ENCODE measurements around the gene CFAP210. TPM values are rescaled to one million over a fixed set of nuclear protein-coding genes. Genes with fewer than 3 reads are reported as not detected.
"Not testable (repeated sequence)": the region's sequence is repeated elsewhere in the genome, so short reads cannot be mapped to it uniquely, and the experiment has no call there.

CFAP210 gene
- total RNA-seq, 1 donor from 2014 or later, result 1.2 TPM

DNA sequence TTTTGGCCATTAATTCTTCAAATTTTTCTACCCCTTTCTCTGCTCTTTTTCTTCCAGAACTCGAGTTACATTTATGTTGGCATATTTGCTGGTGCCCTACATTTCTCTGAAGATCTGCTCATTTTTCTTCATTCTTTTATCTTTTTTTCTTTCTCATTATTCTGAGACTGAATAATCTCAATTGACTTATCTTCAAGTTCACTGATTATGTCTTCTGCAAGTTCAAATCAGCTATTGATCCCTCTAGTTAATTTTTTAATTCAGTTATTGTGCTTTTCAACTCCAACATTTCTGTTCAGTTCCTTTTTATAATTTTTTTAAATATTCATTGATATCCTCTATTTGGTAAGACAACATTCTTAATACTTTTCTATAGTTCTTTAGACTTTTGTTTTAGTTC, 3.2 kb downstream of the CFAP210 start:
- no peak for TF ChIP-seq EZH2phosphoT487 (IDR thresholded peaks at IDR 0.05)
- TF ChIP-seq, protein P1, sequence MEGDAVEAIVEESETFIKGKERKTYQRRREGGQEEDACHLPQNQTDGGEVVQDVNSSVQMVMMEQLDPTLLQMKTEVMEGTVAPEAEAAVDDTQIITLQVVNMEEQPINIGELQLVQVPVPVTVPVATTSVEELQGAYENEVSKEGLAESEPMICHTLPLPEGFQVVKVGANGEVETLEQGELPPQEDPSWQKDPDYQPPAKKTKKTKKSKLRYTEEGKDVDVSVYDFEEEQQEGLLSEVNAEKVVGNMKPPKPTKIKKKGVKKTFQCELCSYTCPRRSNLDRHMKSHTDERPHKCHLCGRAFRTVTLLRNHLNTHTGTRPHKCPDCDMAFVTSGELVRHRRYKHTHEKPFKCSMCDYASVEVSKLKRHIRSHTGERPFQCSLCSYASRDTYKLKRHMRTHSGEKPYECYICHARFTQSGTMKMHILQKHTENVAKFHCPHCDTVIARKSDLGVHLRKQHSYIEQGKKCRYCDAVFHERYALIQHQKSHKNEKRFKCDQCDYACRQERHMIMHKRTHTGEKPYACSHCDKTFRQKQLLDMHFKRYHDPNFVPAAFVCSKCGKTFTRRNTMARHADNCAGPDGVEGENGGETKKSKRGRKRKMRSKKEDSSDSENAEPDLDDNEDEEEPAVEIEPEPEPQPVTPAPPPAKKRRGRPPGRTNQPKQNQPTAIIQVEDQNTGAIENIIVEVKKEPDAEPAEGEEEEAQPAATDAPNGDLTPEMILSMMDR (IDR thresholded peaks at IDR 0.05), result no peak
- no peak for TF ChIP-seq EZH2 (IDR thresholded peaks at IDR 0.05)
- H3K9ac ChIP-seq, result no peak overlapping the region
- H3K36me3 ChIP-seq, result no peaks in the 10 kb centered on the region
- Mint-ChIP-seq H3K27me3 (ENCODE audit: insufficient read depth, low read depth) (peaks cover 5% of the 10 kb centered on the region), H3K36me3 (peaks cover 25% of the 10 kb centered on the region), H3K9me3 (peaks cover 24% of the 10 kb centered on the region), H3K4me3 (no peak overlapping the region), H3K4me1 (peaks cover 14% of the 10 kb centered on the region), H3K27ac (no peak overlapping the region)
- DNase-seq (ENCODE audit: low spot score), result no peak
- no peak overlapping the region for H3K27ac ChIP-seq
- no peaks in the 10 kb centered on the region for H4K20me1 ChIP-seq (ENCODE audit: low read depth)
- no peaks in the 10 kb centered on the region for H3K27me3 ChIP-seq
- no peak overlapping the region for H2AFZ ChIP-seq (replicated peaks)
- peaks cover 10% of the 10 kb centered on the region for H3F3A ChIP-seq (ENCODE audit: low read depth)
- H3K9me3 ChIP-seq (ENCODE audit: low read depth), result no peaks in the 10 kb centered on the region
- H3K79me2 ChIP-seq (ENCODE audit: low read depth), result peaks cover 16% of the 10 kb centered on the region
- no peak overlapping the region for H3K4me3 ChIP-seq
- no peak overlapping the region for H3K4me2 ChIP-seq
- H3K4me1 ChIP-seq, result peaks cover 10% of the 10 kb centered on the region

DNA sequence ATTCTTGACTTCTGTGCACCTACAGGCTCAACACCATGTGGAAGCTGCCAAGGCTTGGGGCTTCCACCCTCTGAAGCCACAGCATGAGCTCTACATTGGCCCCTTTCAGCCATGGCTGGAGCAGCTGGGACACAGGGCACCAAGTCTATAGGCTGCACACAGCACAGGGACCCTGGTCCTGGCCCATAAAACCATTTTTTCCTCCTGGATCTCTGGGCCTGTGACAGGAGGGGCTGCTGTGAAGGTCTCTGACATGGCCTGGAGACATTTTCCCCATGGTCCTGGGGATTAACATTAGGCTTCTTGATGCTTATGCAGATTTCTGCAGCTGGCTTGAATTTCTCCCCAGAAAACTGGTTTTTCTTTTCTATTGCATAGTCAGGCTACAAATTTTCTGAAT, 6.3 kb downstream of the CFAP210 start:
- H2AFZ ChIP-seq (replicated peaks); H3K4me3 ChIP-seq; H3F3A ChIP-seq (ENCODE audit: low read depth); H3K9ac ChIP-seq; H3K4me2 ChIP-seq; H3K79me2 ChIP-seq (ENCODE audit: low read depth); H4K20me1 ChIP-seq (ENCODE audit: low read depth); H3K9me3 ChIP-seq (ENCODE audit: low read depth); H3K27me3 ChIP-seq; H3K27ac ChIP-seq; H3K27me3 Mint-ChIP-seq (ENCODE audit: insufficient read depth, low read depth); H3K36me3 ChIP-seq; H3K4me3 Mint-ChIP-seq; H3K4me1 ChIP-seq; H3K4me1 Mint-ChIP-seq; H3K27ac Mint-ChIP-seq; DNase-seq (ENCODE audit: low spot score): not testable (repeated sequence)
- Mint-ChIP-seq H3K9me3 (peaks cover 24% of the 10 kb centered on the region), H3K36me3 (peaks cover 28% of the 10 kb centered on the region)

GRCh38 chr2:169686825-169687224, 7.4 kb downstream of the CFAP210 start:
- not testable (repeated sequence) for H4K20me1 ChIP-seq (ENCODE audit: low read depth); H3K4me3 ChIP-seq; H3K79me2 ChIP-seq (ENCODE audit: low read depth); H3K27me3 Mint-ChIP-seq (ENCODE audit: insufficient read depth, low read depth); H2AFZ ChIP-seq (replicated peaks); H3K9ac ChIP-seq; H3K4me3 Mint-ChIP-seq; H3K4me2 ChIP-seq; H3K27ac ChIP-seq; H3K27me3 ChIP-seq; H3K4me1 ChIP-seq; H3K27ac Mint-ChIP-seq; H3K9me3 ChIP-seq (ENCODE audit: low read depth); H3K36me3 ChIP-seq; DNase-seq (ENCODE audit: low spot score); H3F3A ChIP-seq (ENCODE audit: low read depth); H3K4me1 Mint-ChIP-seq
- H3K9me3 Mint-ChIP-seq, result peaks cover 24% of the 10 kb centered on the region
- peaks cover 27% of the 10 kb centered on the region for H3K36me3 Mint-ChIP-seq

- H3K4me3 ChIP-seq; H3K36me3 ChIP-seq; H3K27me3 ChIP-seq; H3K4me2 ChIP-seq; H3K4me1 Mint-ChIP-seq; H3K4me1 ChIP-seq; H3K27me3 Mint-ChIP-seq (ENCODE audit: insufficient read depth, low read depth); H2AFZ ChIP-seq (replicated peaks); H3F3A ChIP-seq (ENCODE audit: low read depth); H3K4me3 Mint-ChIP-seq; H3K27ac ChIP-seq; H3K79me2 ChIP-seq (ENCODE audit: low read depth); H3K9me3 ChIP-seq (ENCODE audit: low read depth); DNase-seq (ENCODE audit: low spot score); H4K20me1 ChIP-seq (ENCODE audit: low read depth); H3K9ac ChIP-seq; H3K27ac Mint-ChIP-seq: not testable (repeated sequence)
- Mint-ChIP-seq H3K9me3 (peaks cover 18% of the 10 kb centered on the region), H3K36me3 (peaks cover 31% of the 10 kb centered on the region)
Measured at GRCh38 chr2:169684712-169685111, 9.5 kb downstream of the CFAP210 start.

- H3F3A ChIP-seq (ENCODE audit: low read depth), result no peaks in the 10 kb centered on the region
- no peaks in the 10 kb centered on the region for H3K4me1 ChIP-seq
- no peak overlapping the region for H3K9ac ChIP-seq
- Mint-ChIP-seq H3K27me3 (ENCODE audit: insufficient read depth, low read depth) (no peaks in the 10 kb centered on the region), H3K9me3 (peaks cover 15% of the 10 kb centered on the region), H3K4me3 (no peak overlapping the region), H3K27ac (no peak overlapping the region), H3K4me1 (no peaks in the 10 kb centered on the region), H3K36me3 (peaks cover 31% of the 10 kb centered on the region)
- H3K9me3 ChIP-seq (ENCODE audit: low read depth), result peaks cover 5% of the 10 kb centered on the region
- H3K79me2 ChIP-seq (ENCODE audit: low read depth), result no peaks in the 10 kb centered on the region
- H3K4me2 ChIP-seq, result no peak overlapping the region
- H3K4me3 ChIP-seq, result no peak overlapping the region
- H4K20me1 ChIP-seq (ENCODE audit: low read depth), result no peaks in the 10 kb centered on the region
- H3K27ac ChIP-seq, result no peak overlapping the region
- DNase-seq (ENCODE audit: low spot score), result no peak
- no peak overlapping the region for H2AFZ ChIP-seq (replicated peaks)
- TF ChIP-seq EZH2 (IDR thresholded peaks at IDR 0.05) (no peak), EZH2phosphoT487 (IDR thresholded peaks at IDR 0.05) (no peak)
- TF ChIP-seq, protein P1 (IDR thresholded peaks at IDR 0.05), result no peak
- no peaks in the 10 kb centered on the region for H3K27me3 ChIP-seq
- no peaks in the 10 kb centered on the region for H3K36me3 ChIP-seq
Measured at GRCh38 chr2:169684135-169684565, 10.1 kb downstream of the CFAP210 start.
